ENCODE data around the gene LILRA1. TPM values are rescaled to one million over a fixed set of nuclear protein-coding genes. Genes with fewer than 3 reads are reported as not detected.
"Not testable (repeated sequence)": the region's sequence is repeated elsewhere in the genome, so short reads cannot be mapped to it uniquely, and the experiment has no call there.

Gene LILRA1
- total RNA-seq, 1 donor from 2014 or later, result 7.6 TPM

DNA sequence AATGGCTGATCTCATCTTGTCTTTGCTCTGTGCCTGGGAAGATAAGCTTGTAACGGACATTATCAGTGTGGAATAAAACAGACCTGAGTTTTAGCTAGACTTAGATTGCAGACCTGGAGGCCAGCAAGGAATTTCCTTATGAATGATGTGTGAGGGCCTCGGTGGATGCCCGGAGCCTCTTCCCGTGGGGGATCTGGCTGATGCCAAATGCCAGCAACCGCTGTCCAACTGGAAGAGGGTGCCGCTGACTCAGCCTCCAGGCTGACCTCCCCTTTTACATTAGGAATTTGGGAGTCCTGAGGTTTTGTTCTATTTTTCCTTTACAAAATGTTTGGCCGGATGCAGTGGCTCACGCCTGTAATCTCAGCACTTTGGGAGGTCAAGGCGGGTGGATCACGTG, 39.4 kb upstream of the LILRA1 start:
- H3K36me3 ChIP-seq, result no peaks in the 10 kb centered on the region
- no peak overlapping the region for H3K4me3 ChIP-seq
- no peaks in the 10 kb centered on the region for H3K4me1 ChIP-seq
- intact Hi-C loops (cut with DNase I), result no loop called here
- TF ChIP-seq, protein P1, sequence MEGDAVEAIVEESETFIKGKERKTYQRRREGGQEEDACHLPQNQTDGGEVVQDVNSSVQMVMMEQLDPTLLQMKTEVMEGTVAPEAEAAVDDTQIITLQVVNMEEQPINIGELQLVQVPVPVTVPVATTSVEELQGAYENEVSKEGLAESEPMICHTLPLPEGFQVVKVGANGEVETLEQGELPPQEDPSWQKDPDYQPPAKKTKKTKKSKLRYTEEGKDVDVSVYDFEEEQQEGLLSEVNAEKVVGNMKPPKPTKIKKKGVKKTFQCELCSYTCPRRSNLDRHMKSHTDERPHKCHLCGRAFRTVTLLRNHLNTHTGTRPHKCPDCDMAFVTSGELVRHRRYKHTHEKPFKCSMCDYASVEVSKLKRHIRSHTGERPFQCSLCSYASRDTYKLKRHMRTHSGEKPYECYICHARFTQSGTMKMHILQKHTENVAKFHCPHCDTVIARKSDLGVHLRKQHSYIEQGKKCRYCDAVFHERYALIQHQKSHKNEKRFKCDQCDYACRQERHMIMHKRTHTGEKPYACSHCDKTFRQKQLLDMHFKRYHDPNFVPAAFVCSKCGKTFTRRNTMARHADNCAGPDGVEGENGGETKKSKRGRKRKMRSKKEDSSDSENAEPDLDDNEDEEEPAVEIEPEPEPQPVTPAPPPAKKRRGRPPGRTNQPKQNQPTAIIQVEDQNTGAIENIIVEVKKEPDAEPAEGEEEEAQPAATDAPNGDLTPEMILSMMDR (IDR thresholded peaks at IDR 0.05), result no peak
- no peak for DNase-seq
- no peak for ATAC-seq
- no peak overlapping the region for H3K27ac ChIP-seq
- H3K27me3 ChIP-seq (ENCODE audit: low read depth), result peaks cover 27% of the 10 kb centered on the region
- no peaks in the 10 kb centered on the region for H3K9me3 ChIP-seq

- H3K27ac ChIP-seq, result no peak overlapping the region
- H3K27me3 ChIP-seq (ENCODE audit: low read depth), result peaks cover 26% of the 10 kb centered on the region
- H3K9me3 ChIP-seq, result no peaks in the 10 kb centered on the region
- ATAC-seq (no peak), DNase-seq (no peak)
- no peaks in the 10 kb centered on the region for H3K36me3 ChIP-seq
- H3K4me1 ChIP-seq, result no peaks in the 10 kb centered on the region
- TF ChIP-seq, protein P1 (IDR thresholded peaks at IDR 0.05), result no peak
- intact Hi-C loops (cut with DNase I), result no loop called here
- H3K4me3 ChIP-seq, result no peak overlapping the region
Observed at GRCh38 chr19:54554896-54555295, 38.5 kb upstream of the LILRA1 start.

DNA sequence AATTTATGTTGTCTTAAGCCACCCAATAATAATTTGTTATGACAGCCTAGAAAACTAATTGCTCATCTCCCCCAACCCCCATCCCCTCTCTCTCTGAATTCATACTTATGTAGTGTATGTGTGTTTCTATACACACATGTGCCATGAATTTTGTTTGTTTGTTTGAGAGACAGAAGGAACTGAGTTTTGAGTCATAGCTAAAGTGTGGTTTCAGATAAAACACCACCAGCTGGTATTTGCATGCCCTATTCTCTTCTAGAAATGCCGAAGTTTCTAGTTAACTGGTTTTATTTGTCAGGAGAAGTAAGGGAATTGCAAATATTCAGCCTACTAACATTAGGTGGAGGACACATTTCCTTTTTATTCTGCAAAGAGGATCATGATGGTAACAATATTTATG, 37.2 kb upstream of the LILRA1 start:
- intact Hi-C loops (cut with DNase I), result no loop called here
- H3K4me3 ChIP-seq, result no peak overlapping the region
- no peak for DNase-seq
- no peaks in the 10 kb centered on the region for H3K36me3 ChIP-seq
- no peak for ATAC-seq
- TF ChIP-seq, protein P1 (IDR thresholded peaks at IDR 0.05), result no peak
- H3K27me3 ChIP-seq (ENCODE audit: low read depth), result peaks cover 26% of the 10 kb centered on the region
- no peak overlapping the region for H3K27ac ChIP-seq
- H3K9me3 ChIP-seq, result no peaks in the 10 kb centered on the region
- no peaks in the 10 kb centered on the region for H3K4me1 ChIP-seq

- no peak overlapping the region for H3K27ac ChIP-seq
- H3K4me1 ChIP-seq, result no peaks in the 10 kb centered on the region
- peaks cover 27% of the 10 kb centered on the region for H3K27me3 ChIP-seq (ENCODE audit: low read depth)
- TF ChIP-seq, protein P1 (IDR thresholded peaks at IDR 0.05), result no peak
- no peak for ATAC-seq
- H3K36me3 ChIP-seq, result no peaks in the 10 kb centered on the region
- no peaks in the 10 kb centered on the region for H3K9me3 ChIP-seq
- no peak overlapping the region for H3K4me3 ChIP-seq
- no peak for DNase-seq
- intact Hi-C loops (cut with DNase I), result no loop called here
Observed at GRCh38 chr19:54558339-54558738, 35.1 kb upstream of the LILRA1 start.

GRCh38 chr19:54560881-54561385, 32.5 kb upstream of the LILRA1 start:
- no peak overlapping the region for H3K4me3 ChIP-seq
- DNase-seq (no peak), ATAC-seq (no peak)
- H3K9me3 ChIP-seq, result no peaks in the 10 kb centered on the region
- TF ChIP-seq, protein P1 (IDR thresholded peaks at IDR 0.05), result no peak
- no peaks in the 10 kb centered on the region for H3K36me3 ChIP-seq
- no peaks in the 10 kb centered on the region for H3K4me1 ChIP-seq
- H3K27me3 ChIP-seq (ENCODE audit: low read depth), result peaks cover 27% of the 10 kb centered on the region
- intact Hi-C loops (cut with DNase I), result no loop called here
- H3K27ac ChIP-seq, result no peak overlapping the region

DNA sequence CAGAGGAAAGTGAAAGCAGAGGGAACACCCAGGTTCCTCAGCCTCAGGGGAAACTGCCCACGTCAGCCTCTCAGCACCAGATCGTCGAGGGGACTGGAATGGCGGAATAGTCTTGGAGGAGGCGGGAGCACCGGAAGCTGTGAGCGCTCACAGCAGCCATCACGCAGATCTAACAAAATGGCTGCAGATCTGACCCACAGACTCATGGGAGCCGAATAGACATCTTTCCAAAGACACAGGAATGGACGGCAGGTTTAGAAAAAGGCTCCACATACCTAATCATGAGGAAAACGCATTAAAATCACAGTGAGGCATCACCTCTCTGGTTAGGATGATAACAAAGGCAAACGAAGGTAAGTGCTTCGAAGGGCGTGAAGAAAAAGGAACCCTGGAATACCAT, 31.6 kb upstream of the LILRA1 start:
- H3K4me3 ChIP-seq, result no peak overlapping the region
- H3K9me3 ChIP-seq, result no peaks in the 10 kb centered on the region
- intact Hi-C loops (cut with DNase I), result no loop called here
- no peaks in the 10 kb centered on the region for H3K4me1 ChIP-seq
- DNase-seq, result no peak
- H3K27ac ChIP-seq, result no peak overlapping the region
- TF ChIP-seq, protein P1 (IDR thresholded peaks at IDR 0.05), result no peak
- H3K36me3 ChIP-seq, result no peaks in the 10 kb centered on the region
- H3K27me3 ChIP-seq (ENCODE audit: low read depth), result peaks cover 28% of the 10 kb centered on the region
- ATAC-seq, result no peak

- H3K36me3 ChIP-seq; ATAC-seq; H3K27ac ChIP-seq; H3K4me3 ChIP-seq; H3K4me1 ChIP-seq; H3K9me3 ChIP-seq; DNase-seq; intact Hi-C loops (cut with DNase I): not testable (repeated sequence)
- peaks cover 25% of the 10 kb centered on the region for H3K27me3 ChIP-seq (ENCODE audit: low read depth)
Observed at GRCh38 chr19:54563206-54563605, 30.2 kb upstream of the LILRA1 start.
